Uterus (tissue), 4 donors: ENCODE measurements around the gene KIAA0753. TPM values are rescaled to one million over a fixed set of nuclear protein-coding genes. Genes with fewer than 3 reads are reported as not detected.
"Not testable (repeated sequence)": the region's sequence is repeated elsewhere in the genome, so short reads cannot be mapped to it uniquely, and the experiment has no call there.

Source experiments
- DNase-seq, 2 donors: peaks; one replicate each; pipeline ENCODE4 v3.0.0-alpha.2; 2019 to 2020
- H3K27ac ChIP-seq, 2 donors: fragments of 200-600 bp; sonication (generic); 1 replicate in 1 of 2; 2 replicates in 1 of 2; pipeline ENCODE4 v1.5.1; 2016 to 2018
- H3K27me3 ChIP-seq, 2 donors: fragments of 200-600 bp; sonication (generic); one replicate each; pipeline ENCODE4 v1.5.1; 2018 to 2019; ENCODE audit warnings: control low read depth in 1 of 2
- H3K36me3 ChIP-seq, 2 donors: fragments of 200-600 bp; sonication (generic); one replicate each; pipeline ENCODE4 v1.5.1; 2019; ENCODE audit warnings: control low read depth in 1 of 2
- H3K4me1 ChIP-seq, 2 donors: fragments of 200-600 bp; sonication (generic); one replicate each; pipeline ENCODE4 v1.5.1; 2018 to 2019; ENCODE audit warnings: control low read depth in 1 of 2
- H3K4me3 ChIP-seq, 2 donors: fragments of 200-600 bp; sonication (generic); 1 replicate in 1 of 2; 2 replicates in 1 of 2; pipeline ENCODE4 v1.5.1; 2018 to 2019; ENCODE audit warnings: mild to moderate bottlenecking in 1 of 2
- H3K9me3 ChIP-seq, 2 donors: fragments of 200-600 bp; sonication (generic); one replicate each; pipeline ENCODE4 v1.5.1; 2019; ENCODE audit warnings: control low read depth in 1 of 2
- POLR2A ChIP-seq, 2 donors: fragments of 450-650 bp; IDR thresholded peaks; one replicate each; pipeline ENCODE4 v1.6.1; 2016; ENCODE audit warnings: antibody characterized with exemption in 2 of 2, mild to moderate bottlenecking in 1 of 2, moderate library complexity in 1 of 2
- intact Hi-C: fragments of 100-400 bp; cut with DNase I; formaldehyde crosslinking; loops from one replicate; pipeline ENCODE4 v1.15.1; 2023; ENCODE audit warnings: low total_unique reads
- total RNA-seq, 4 donors: library from RNA; depleted of rRNA in 3 of 4; stranded (reverse); fragments of >200 nt in 3 of 4; gene quantifications; one replicate each; pipeline versions ENCODE4 v1.1.0 to v1.2.4, GENCODE V29; 2014 to 2023
- TF ChIP-seq, protein P1 (sequence below), 4 experiments: fragments of 200-600 bp in 2 of 4; fragments of 450-650 bp in 2 of 4; sonication (generic) in 2 of 4; IDR thresholded peaks; one replicate each; pipeline ENCODE4 v1.5.1; 2016 to 2019; ENCODE audit warnings: antibody characterized with exemption in 4 of 4, mild to moderate bottlenecking in 2 of 4, moderate library complexity in 1 of 4
- donor health status: DM: yes; HTN: yes; CAD: no.

The KIAA0753 gene
- total RNA-seq, 4 donors from 2014 or later = 6.2 to 52.3 (median 28.8) TPM

DNA sequence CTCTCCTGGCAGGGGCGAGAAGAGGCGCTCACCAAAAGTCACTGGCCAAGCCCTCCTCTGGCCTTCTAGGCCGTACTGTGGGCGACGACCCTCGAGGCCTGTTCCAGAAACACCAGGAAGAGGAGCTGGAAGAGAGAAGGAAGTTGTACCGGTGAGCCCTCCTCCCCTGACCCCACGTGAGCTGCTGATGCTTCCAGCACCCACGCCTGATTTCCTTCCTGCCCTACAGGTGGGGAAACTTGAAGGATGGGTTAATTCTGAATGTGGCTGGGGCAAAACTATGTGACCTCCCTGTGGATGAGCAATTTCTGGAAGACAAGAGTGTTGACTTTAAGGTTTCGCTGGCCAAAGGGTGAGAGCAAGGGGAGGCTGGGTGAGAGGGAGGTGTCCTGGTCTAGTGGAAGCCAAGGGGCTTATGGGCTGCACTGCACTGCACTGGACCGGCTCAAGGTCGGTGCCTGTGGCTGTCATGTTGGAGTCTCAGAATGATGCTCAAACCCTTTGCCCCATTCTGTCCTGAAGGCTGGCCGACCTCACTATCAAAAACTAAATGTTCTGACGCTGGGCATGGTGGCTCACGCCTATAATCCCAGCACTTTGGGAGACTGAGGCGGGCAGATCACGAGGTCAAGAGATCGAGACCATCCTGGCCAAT is 17.2 kb upstream of the KIAA0753 start:
- H3K4me3 ChIP-seq = no peak overlapping the region
- TF ChIP-seq, protein P1, sequence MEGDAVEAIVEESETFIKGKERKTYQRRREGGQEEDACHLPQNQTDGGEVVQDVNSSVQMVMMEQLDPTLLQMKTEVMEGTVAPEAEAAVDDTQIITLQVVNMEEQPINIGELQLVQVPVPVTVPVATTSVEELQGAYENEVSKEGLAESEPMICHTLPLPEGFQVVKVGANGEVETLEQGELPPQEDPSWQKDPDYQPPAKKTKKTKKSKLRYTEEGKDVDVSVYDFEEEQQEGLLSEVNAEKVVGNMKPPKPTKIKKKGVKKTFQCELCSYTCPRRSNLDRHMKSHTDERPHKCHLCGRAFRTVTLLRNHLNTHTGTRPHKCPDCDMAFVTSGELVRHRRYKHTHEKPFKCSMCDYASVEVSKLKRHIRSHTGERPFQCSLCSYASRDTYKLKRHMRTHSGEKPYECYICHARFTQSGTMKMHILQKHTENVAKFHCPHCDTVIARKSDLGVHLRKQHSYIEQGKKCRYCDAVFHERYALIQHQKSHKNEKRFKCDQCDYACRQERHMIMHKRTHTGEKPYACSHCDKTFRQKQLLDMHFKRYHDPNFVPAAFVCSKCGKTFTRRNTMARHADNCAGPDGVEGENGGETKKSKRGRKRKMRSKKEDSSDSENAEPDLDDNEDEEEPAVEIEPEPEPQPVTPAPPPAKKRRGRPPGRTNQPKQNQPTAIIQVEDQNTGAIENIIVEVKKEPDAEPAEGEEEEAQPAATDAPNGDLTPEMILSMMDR (IDR thresholded peaks at IDR 0.05) = no peak
- TF ChIP-seq POLR2A (IDR thresholded peaks at IDR 0.05) = no peak
- no peaks in the 10 kb centered on the region for H3K36me3 ChIP-seq
- no peaks in the 10 kb centered on the region for H3K9me3 ChIP-seq
- H3K4me1 ChIP-seq = no peaks in the 10 kb centered on the region
- intact Hi-C loops = no loop called here
- DNase-seq = no peak
- no peak overlapping the region for H3K27ac ChIP-seq
- H3K27me3 ChIP-seq = no peaks in the 10 kb centered on the region

DNA sequence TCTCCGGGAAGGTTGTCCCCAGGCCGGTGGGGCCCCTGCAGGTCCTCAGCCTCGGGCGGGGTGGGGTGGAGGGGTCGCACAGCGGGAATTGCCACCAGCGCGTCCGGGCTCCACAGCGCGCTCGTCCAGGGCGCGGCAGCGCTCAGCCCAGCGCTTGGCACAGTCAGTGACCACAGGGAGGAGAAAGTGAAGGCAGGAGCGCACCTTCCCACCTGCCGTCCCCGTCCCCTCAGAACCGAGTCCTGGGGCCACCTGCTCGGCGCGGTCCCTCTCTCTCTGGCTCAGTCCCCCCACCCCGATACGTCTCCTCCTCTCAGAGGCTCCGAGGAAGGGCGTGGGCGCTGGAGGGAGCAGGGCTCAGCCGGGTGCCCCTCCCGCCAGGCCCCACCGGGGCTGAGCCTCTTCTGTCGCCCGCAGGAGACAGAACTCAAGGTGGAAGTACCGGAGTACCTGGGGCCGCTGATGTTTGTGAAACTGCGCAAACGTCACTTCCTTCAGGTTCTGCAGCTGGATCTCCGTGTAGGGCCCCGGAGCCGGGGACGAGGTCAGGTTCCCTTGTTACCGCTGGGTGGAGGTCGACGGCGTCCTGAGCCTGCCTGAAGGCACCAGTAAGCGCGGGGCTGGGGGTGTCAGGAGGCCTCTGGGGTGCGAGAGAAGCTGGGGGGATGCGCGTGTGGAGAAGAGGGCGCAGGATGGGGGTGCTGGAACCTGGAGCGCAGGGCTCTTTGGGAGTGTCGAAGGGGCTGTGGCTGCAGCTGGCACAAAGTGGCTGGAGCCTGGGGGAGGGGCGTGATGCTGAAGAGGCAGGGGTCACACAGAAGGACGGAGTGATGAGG is 16.5 kb upstream of the KIAA0753 start:
- H3K36me3 ChIP-seq, DNase-seq, H3K4me3 ChIP-seq, H3K27ac ChIP-seq, H3K4me1 ChIP-seq, H3K27me3 ChIP-seq, intact Hi-C loops, H3K9me3 ChIP-seq: not testable (repeated sequence)

DNA sequence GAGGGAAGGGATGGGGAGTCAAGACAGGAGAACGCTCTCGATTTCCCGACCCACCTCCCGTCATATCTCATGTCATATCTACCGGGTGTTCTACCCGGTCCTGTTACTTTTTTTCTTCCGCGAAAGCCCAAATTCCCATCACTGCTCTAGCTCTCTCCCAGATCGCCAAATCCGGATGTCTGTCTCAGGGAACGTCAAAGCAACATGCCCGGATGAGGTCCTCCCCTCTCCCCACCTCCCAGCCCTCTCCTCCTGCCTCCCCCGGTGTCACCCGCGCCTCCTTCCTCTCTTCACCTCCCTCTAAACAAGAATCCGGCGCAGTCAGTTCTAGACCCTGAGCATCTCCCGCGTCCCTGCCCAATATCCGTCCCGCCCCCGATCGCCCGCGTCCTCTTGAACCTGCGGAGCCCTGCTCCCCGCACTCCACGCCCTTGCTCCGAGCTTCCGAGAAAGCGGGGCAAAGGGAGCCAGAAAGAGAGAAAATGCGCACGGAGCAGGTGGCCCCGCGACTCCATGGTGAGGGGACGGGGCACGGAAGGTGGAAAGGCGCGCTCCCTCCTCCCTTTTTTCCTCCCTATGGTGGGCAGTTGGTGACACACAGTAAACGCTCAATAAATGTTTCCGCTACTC is 15.3 kb upstream of the KIAA0753 start:
- intact Hi-C loops, H3K36me3 ChIP-seq, H3K27ac ChIP-seq, H3K4me1 ChIP-seq, H3K27me3 ChIP-seq, H3K9me3 ChIP-seq, H3K4me3 ChIP-seq, DNase-seq: not testable (repeated sequence)

DNA sequence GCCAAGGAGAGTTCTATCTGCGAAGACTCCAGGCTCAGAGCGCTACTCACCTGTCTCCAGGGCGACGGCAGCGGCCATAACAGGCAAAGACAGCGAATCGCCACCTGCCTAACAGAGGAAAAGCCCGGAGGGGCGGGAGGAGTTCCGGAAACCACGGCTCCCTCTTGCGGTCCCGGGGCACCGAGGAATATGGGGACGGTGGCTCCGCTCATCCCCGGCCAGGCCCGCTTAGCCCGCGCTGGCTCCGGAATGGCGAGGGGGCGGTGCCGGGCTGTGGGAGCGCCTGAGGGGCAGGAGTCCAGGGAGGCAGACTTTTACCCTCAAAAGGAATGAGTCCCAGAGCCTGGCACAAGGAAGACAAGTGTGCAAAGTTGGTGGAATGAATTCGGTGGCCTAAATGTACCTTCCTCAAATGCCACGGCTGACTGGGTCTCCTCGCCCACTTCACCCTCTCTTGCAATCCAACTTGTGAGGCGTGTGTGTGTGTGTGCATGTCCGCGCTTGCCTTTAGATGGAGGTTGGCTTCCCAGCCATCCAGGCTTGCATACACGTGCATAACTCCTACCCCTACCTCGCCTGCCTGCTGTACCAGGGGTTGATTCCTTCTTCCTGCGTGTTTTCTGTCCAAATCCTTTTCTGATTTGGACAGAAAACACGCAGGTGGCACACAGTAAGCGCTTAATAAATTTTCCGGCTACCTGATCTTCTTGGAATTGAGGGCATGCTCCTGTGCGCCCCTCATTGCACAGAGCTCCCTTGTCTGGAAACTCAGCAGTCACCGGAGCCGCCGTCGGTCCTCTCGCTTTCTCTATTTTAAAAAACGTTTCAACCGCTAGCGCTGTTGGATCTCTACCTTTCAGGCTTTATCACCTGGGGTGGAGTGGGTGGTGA is 14.6 kb upstream of the KIAA0753 start:
- Histone ChIP-seq H3K36me3 (no peaks in the 10 kb centered on the region), H3K27ac (no peak overlapping the region), H3K4me1 (peaks cover 0 to 6% of the 10 kb centered on the region in 2 donors), H3K9me3 (no peaks in the 10 kb centered on the region), H3K4me3 (no peak overlapping the region), H3K27me3 (no peaks in the 10 kb centered on the region)
- intact Hi-C loops = no loop called here
- TF ChIP-seq, protein P1 (IDR thresholded peaks at IDR 0.05) = no peak
- no peak for TF ChIP-seq POLR2A (IDR thresholded peaks at IDR 0.05)
- no peak for DNase-seq

DNA sequence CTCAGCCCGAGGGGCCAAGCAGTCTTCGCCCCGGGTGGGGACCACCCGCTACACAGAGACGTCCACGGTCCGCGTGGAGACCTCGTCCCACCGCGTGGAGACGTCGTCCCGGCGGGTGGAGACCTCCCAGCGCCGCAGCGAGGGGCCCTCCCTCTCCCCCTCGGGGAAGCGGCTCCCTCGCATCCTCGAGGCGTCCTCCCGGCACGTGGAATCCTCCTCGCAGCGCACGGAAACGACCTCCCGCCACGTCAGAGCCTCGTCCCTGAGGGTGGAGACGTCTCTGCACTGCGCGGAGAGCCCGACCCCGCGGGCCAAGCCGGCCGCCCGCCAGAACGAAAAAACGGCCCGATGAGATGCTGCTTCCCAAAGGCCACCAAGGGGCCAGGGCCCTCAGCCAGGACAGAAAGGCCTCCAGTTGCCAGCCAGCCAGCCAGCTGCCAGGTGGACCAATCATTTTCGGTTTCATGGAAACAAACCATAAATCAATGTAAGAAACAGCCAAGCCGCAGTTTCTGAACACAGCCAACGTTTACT is 11.5 kb upstream of the KIAA0753 start:
- TF ChIP-seq, protein P1 (IDR thresholded peaks at IDR 0.05) = peak in 1 of 4 experiments; percentile 9
- no peak for TF ChIP-seq POLR2A (IDR thresholded peaks at IDR 0.05)
- Histone ChIP-seq H3K27ac (peak overlapping the region; percentile 72 to 77), H3K4me3 (peak overlapping the region; percentile 70 to 85), H3K4me1 (peaks cover 0 to 8% of the 10 kb centered on the region in 2 donors), H3K36me3 (no peaks in the 10 kb centered on the region), H3K9me3 (no peaks in the 10 kb centered on the region), H3K27me3 (no peaks in the 10 kb centered on the region)
- peak; percentile 63 to 84 for DNase-seq
- intact Hi-C loops = no loop called here
